ENCODE measurements around the gene SCN1B.
A peak's percentile ranks its signal among the peaks of the same experiment; 100 is the strongest.

The SCN1B gene

DNA sequence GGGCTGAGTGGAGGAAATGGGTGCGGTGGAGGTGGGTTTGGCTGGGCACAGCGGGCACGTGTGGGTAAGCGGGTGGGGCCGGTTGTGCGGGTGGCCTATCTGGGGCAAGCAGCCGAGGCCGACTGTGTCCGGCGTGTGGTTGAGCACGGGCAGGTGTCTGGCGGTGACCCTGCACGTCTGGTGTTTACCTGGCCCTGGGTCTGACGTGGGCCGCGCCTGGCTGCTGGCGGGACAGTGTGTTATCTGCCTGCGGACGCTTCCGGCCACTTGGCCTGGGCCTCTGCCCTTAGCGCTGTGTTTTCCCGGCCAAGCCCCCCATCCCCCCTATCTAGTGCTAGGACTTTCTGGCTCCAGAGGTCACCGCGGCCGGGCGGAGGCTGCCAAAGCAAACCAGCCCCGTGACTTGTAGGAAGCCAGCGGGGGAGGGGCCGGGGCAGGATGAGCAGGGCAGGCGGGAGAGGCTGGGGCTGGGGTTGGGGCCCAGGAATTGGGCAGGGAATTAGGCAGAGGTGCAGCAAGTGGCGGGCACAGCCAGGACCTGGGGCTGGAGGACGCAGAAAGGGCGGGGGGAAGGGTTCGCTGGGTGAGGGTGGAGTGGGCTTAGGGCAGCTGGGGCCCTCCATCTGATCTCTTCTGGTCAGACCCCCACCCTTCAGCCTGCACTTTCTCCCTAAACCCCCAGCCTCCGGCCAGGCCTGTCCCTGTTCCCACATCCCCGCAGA, 10.7 kb downstream of the SCN1B start:
- Histone ChIP-seq H2BK120ac (ENCODE audit: low read depth, low read length) (peak overlapping the region; percentile 71), H3K36me3 (ENCODE audit: control insufficient read depth in 1 of 2, insufficient read depth in 2 of 2, low read depth in 1 of 2, low read length in 2 of 2) (no peaks in the 10 kb centered on the region), H3K18ac (ENCODE audit: low read depth in 1 of 2, low read length in 2 of 2) (peak overlapping the region; percentile 91 to 92), H3K23ac (ENCODE audit: low read length in 2 of 2) (no peak overlapping the region), H4K91ac (ENCODE audit: low read length) (peak overlapping the region; percentile 92), H2AFZ (ENCODE audit: low read depth, low read length) (peak overlapping the region; percentile 46), H3K9ac (ENCODE audit: low read length) (peak overlapping the region; percentile 17), H3K4ac (ENCODE audit: low read depth in 1 of 2, low read length in 2 of 2) (peak overlapping the region; percentile 77 to 89), H3K4me1 (ENCODE audit: control insufficient read depth, insufficient read depth, low read depth, low read length) (peaks cover 33% of the 10 kb centered on the region), H2BK5ac (ENCODE audit: low read depth, low read length, poor library complexity, severe bottlenecking) (no peak overlapping the region), H3K27ac (ENCODE audit: low read length, poor library complexity, severe bottlenecking) (no peak overlapping the region), H4K8ac (ENCODE audit: low read length) (peak overlapping the region; percentile 89), H3K4me2 (ENCODE audit: low read length, poor library complexity, severe bottlenecking) (peak overlapping the region; percentile 47), H3K4me3 (ENCODE audit: insufficient read depth in 1 of 2, low read depth in 1 of 2, low read length in 2 of 2) (peak overlapping the region in 1 of 2 experiments; percentile 49), H3K14ac (ENCODE audit: low read length in 2 of 2) (peak overlapping the region in 1 of 2 experiments; percentile 26), H2BK15ac (ENCODE audit: low read depth, poor library complexity, severe bottlenecking) (peak overlapping the region; percentile 82), H3K9me3 (ENCODE audit: control insufficient read depth, low read length) (no peaks in the 10 kb centered on the region), H3K79me1 (replicated peaks; ENCODE audit: low read length, poor library complexity, severe bottlenecking) (no peaks in the 10 kb centered on the region), H3K27me3 (ENCODE audit: control insufficient read depth in 1 of 2, insufficient read depth in 1 of 2, low read length in 2 of 2) (peaks cover 0 to 11% of the 10 kb centered on the region in 2 experiments), H2BK12ac (ENCODE audit: low read length in 2 of 2) (peak overlapping the region; percentile 45 to 97), H2AK5ac (ENCODE audit: low read length, severe bottlenecking) (peak overlapping the region; percentile 26)
- WGBS = 18% methylated on average over 29 of the region's 36 CpGs
- peak; percentile 30 for DNase-seq

DNA sequence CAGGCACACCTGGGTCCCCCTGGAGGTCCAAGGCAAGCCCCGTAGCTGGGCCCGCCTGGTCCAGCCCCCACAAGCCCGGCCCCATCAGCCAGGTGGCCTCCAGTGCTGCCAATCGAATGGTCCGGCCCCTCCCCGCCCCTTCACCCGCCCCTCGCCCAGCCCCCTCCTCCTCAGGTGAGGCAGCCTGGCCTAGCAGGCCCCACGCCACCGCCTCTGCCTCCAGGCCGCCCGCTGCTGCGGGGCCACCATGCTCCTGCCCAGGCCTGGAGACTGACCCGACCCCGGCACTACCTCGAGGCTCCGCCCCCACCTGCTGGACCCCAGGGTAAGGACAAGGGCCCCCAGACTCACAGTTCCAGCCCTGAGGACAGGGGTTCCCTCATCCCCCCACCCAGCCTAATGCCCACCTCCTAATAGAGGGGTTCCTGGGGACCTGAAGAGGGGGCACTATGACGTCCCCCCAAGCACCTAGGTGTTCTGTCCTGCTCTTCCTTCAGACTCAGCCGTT, 11.3 kb downstream of the SCN1B start, which contains the start of gene HPN:
Gene HPN (plus strand): TSS at position 174 of the 508 bp plus-strand sequence. CDS start 786 bp downstream, outside the sequence.
- Histone ChIP-seq H3K4me3 (ENCODE audit: insufficient read depth in 1 of 2, low read depth in 1 of 2, low read length in 2 of 2) (peak within 1 kb of the TSS in 1 of 2 experiments; percentile 49), H2BK120ac (ENCODE audit: low read depth, low read length) (peak within 1 kb of the TSS; percentile 71), H4K91ac (ENCODE audit: low read length) (peak within 1 kb of the TSS; percentile 92), H3K4ac (ENCODE audit: low read depth in 1 of 2, low read length in 2 of 2) (peak within 1 kb of the TSS; percentile 77 to 89), H3K4me2 (ENCODE audit: low read length, poor library complexity, severe bottlenecking) (peak within 1 kb of the TSS; percentile 47), H3K14ac (ENCODE audit: low read length in 2 of 2) (peak within 1 kb of the TSS in 1 of 2 experiments; percentile 26), H2BK15ac (ENCODE audit: low read depth, poor library complexity, severe bottlenecking) (peak within 1 kb of the TSS; percentile 82), H3K27me3 (ENCODE audit: control insufficient read depth in 1 of 2, insufficient read depth in 1 of 2, low read length in 2 of 2) (peaks cover 0 to 11% of the 10 kb centered on the region in 2 experiments), H3K9ac (ENCODE audit: low read length) (peak within 1 kb of the TSS; percentile 17), H2AFZ (ENCODE audit: low read depth, low read length) (peak within 1 kb of the TSS; percentile 46), H3K36me3 (ENCODE audit: control insufficient read depth in 1 of 2, insufficient read depth in 2 of 2, low read depth in 1 of 2, low read length in 2 of 2) (no peaks in the 10 kb centered on the region), H3K23ac (ENCODE audit: low read length in 2 of 2) (no peak within 1 kb of the TSS), H3K27ac (ENCODE audit: low read length, poor library complexity, severe bottlenecking) (no peak within 1 kb of the TSS), H3K18ac (ENCODE audit: low read depth in 1 of 2, low read length in 2 of 2) (peak within 1 kb of the TSS; percentile 91 to 92), H2BK5ac (ENCODE audit: low read depth, low read length, poor library complexity, severe bottlenecking) (no peak within 1 kb of the TSS), H2AK5ac (ENCODE audit: low read length, severe bottlenecking) (peak within 1 kb of the TSS; percentile 26), H4K8ac (ENCODE audit: low read length) (peak within 1 kb of the TSS; percentile 89), H3K4me1 (ENCODE audit: control insufficient read depth, insufficient read depth, low read depth, low read length) (peaks cover 33% of the 10 kb centered on the region), H3K9me3 (ENCODE audit: control insufficient read depth, low read length) (no peaks in the 10 kb centered on the region), H2BK12ac (ENCODE audit: low read length in 2 of 2) (peak within 1 kb of the TSS; percentile 73 to 97), H3K79me1 (replicated peaks; ENCODE audit: low read length, poor library complexity, severe bottlenecking) (no peaks in the 10 kb centered on the region)
- 39% methylated on average over 18 of the region's 19 CpGs for WGBS
- no peak for DNase-seq

DNA sequence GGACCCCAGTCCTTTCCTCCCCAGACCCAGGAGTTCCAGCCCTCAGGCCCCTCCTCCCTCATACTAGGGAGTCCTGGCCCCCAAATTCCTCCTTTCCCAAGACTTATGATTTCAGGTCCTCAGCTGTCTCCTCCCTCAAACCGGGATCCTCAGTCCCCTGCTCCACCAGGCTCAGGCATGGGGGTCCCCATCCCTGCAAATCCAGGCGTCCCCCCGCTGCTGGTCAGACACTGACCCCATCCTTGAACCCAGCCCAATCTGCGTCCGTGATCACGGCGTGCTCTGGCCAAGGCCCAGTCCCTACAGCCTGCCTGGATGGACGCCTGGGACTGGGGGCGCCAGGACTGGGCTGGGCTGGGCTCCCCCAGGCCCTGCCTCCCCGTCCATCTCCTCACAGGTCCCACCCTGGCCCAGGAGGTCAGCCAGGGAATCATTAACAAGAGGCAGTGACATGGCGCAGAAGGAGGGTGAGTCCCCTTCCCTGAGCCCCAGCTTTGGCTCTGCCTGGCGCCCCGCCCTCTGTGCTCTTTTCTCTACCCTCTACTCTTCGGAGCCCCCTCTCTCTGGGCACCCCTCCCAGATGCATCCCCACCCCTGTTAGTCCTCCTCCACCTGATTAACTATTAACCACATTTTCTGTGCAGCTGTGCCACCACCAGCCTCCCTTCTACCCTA, 11.9 kb downstream of the SCN1B start:
- peaks cover 29% of the 10 kb centered on the region for H3K4me1 ChIP-seq (ENCODE audit: control insufficient read depth, insufficient read depth, low read depth, low read length)
- H2BK5ac ChIP-seq (ENCODE audit: low read depth, low read length, poor library complexity, severe bottlenecking) = no peak overlapping the region
- peak overlapping the region; percentile 69 for H4K8ac ChIP-seq (ENCODE audit: low read length)
- no peak overlapping the region for H3K27ac ChIP-seq (ENCODE audit: low read length, poor library complexity, severe bottlenecking)
- H2AK5ac ChIP-seq (ENCODE audit: low read length, severe bottlenecking) = no peak overlapping the region
- no peak overlapping the region for H3K23ac ChIP-seq (ENCODE audit: low read length in 2 of 2)
- no peak overlapping the region for H2AFZ ChIP-seq (ENCODE audit: low read depth, low read length)
- peak overlapping the region; percentile 52 to 73 for H2BK12ac ChIP-seq (ENCODE audit: low read length in 2 of 2)
- peak overlapping the region; percentile 67 for H4K91ac ChIP-seq (ENCODE audit: low read length)
- H3K4ac ChIP-seq (ENCODE audit: low read depth in 1 of 2, low read length in 2 of 2) = peak overlapping the region in 1 of 2 experiments; percentile 3
- H2BK15ac ChIP-seq (ENCODE audit: low read depth, poor library complexity, severe bottlenecking) = peak overlapping the region; percentile 77
- no peak overlapping the region for H3K4me3 ChIP-seq (ENCODE audit: insufficient read depth in 1 of 2, low read depth in 1 of 2, low read length in 2 of 2)
- no peak overlapping the region for H3K14ac ChIP-seq (ENCODE audit: low read length in 2 of 2)
- no peak for DNase-seq
- no peaks in the 10 kb centered on the region for H3K36me3 ChIP-seq (ENCODE audit: control insufficient read depth in 1 of 2, insufficient read depth in 2 of 2, low read depth in 1 of 2, low read length in 2 of 2)
- H3K4me2 ChIP-seq (ENCODE audit: low read length, poor library complexity, severe bottlenecking) = no peak overlapping the region
- H3K9ac ChIP-seq (ENCODE audit: low read length) = no peak overlapping the region
- H3K18ac ChIP-seq (ENCODE audit: low read depth in 1 of 2, low read length in 2 of 2) = peak overlapping the region in 1 of 2 experiments; percentile 58
- WGBS = 94% methylated on average over 14 of the region's 14 CpGs
- no peaks in the 10 kb centered on the region for H3K79me1 ChIP-seq (replicated peaks; ENCODE audit: low read length, poor library complexity, severe bottlenecking)
- peak overlapping the region; percentile 2 for H2BK120ac ChIP-seq (ENCODE audit: low read depth, low read length)
- H3K9me3 ChIP-seq (ENCODE audit: control insufficient read depth, low read length) = no peaks in the 10 kb centered on the region
- peaks cover 0 to 11% of the 10 kb centered on the region in 2 experiments for H3K27me3 ChIP-seq (ENCODE audit: control insufficient read depth in 1 of 2, insufficient read depth in 1 of 2, low read length in 2 of 2)

Data from mesenchymal stem cell (in vitro differentiated cells and primary cell).